ENCODE results near the gene CHSY1.
"Not testable (repeated sequence)": the region's sequence is repeated elsewhere in the genome, so short reads cannot be mapped to it uniquely, and the experiment has no call there.

The CHSY1 gene

GRCh38 chr15:101244036-101244781, 7.6 kb downstream of the CHSY1 start:
- peak; percentile 41 for DNase-seq (ENCODE audit: low read depth)

- no peak for DNase-seq (ENCODE audit: low read depth)
These were observed 8.4 kb downstream of the CHSY1 start for GRCh38 chr15:101243420-101243819.

- DNase-seq (ENCODE audit: low read depth) = peak; percentile 45
These were observed 8.9 kb downstream of the CHSY1 start for GRCh38 chr15:101242999-101243336.

- peak; percentile 72 for DNase-seq (ENCODE audit: low read depth)
These were observed 9.5 kb downstream of the CHSY1 start for GRCh38 chr15:101242160-101242998.

GRCh38 chr15:101240358-101240757, 11.5 kb downstream of the CHSY1 start:
- no peak for DNase-seq (ENCODE audit: low read depth)

- DNase-seq (ENCODE audit: low read depth) = no peak
These were observed 12.1 kb downstream of the CHSY1 start for GRCh38 chr15:101239724-101240136.

GRCh38 chr15:101237251-101237650, 14.6 kb downstream of the CHSY1 start:
- DNase-seq (ENCODE audit: low read depth) = no peak

- no peak for DNase-seq (ENCODE audit: low read depth)
These were observed 18.1 kb downstream of the CHSY1 start for GRCh38 chr15:101233651-101234280.

- DNase-seq (ENCODE audit: low read depth) = no peak
These were observed 19.2 kb downstream of the CHSY1 start for GRCh38 chr15:101232677-101233076.

GRCh38 chr15:101228313-101228712, 23.5 kb downstream of the CHSY1 start:
- DNase-seq (ENCODE audit: low read depth) = no peak

GRCh38 chr15:101225658-101226057, 26.2 kb downstream of the CHSY1 start:
- no peak for DNase-seq (ENCODE audit: low read depth)

GRCh38 chr15:101221902-101222301, 29.9 kb downstream of the CHSY1 start:
- DNase-seq (ENCODE audit: low read depth) = no peak

- DNase-seq (ENCODE audit: low read depth) = no peak
These were observed 31.8 kb downstream of the CHSY1 start for GRCh38 chr15:101220060-101220459.

GRCh38 chr15:101219441-101219840, 32.4 kb downstream of the CHSY1 start:
- no peak for DNase-seq (ENCODE audit: low read depth)

GRCh38 chr15:101217446-101217845, 34.4 kb downstream of the CHSY1 start:
- DNase-seq (ENCODE audit: low read depth) = no peak

GRCh38 chr15:101216100-101216499, 35.7 kb downstream of the CHSY1 start:
- DNase-seq (ENCODE audit: low read depth) = no peak

GRCh38 chr15:101215681-101216080, 36.2 kb downstream of the CHSY1 start:
- DNase-seq (ENCODE audit: low read depth) = no peak

GRCh38 chr15:101214435-101215097, 37.3 kb downstream of the CHSY1 start:
- DNase-seq (ENCODE audit: low read depth) = not testable (repeated sequence)

GRCh38 chr15:101213570-101213969, 38.3 kb downstream of the CHSY1 start:
- DNase-seq (ENCODE audit: low read depth) = no peak

GRCh38 chr15:101213147-101213546, 38.7 kb downstream of the CHSY1 start:
- no peak for DNase-seq (ENCODE audit: low read depth)

GRCh38 chr15:101211897-101212296, 40.0 kb downstream of the CHSY1 start:
- DNase-seq (ENCODE audit: low read depth) = no peak

GRCh38 chr15:101210466-101210865, 41.4 kb downstream of the CHSY1 start:
- no peak for DNase-seq (ENCODE audit: low read depth)

Measured in EH (cell line).